ENCODE measurements around the gene AGPAT3.

Gene AGPAT3

DNA sequence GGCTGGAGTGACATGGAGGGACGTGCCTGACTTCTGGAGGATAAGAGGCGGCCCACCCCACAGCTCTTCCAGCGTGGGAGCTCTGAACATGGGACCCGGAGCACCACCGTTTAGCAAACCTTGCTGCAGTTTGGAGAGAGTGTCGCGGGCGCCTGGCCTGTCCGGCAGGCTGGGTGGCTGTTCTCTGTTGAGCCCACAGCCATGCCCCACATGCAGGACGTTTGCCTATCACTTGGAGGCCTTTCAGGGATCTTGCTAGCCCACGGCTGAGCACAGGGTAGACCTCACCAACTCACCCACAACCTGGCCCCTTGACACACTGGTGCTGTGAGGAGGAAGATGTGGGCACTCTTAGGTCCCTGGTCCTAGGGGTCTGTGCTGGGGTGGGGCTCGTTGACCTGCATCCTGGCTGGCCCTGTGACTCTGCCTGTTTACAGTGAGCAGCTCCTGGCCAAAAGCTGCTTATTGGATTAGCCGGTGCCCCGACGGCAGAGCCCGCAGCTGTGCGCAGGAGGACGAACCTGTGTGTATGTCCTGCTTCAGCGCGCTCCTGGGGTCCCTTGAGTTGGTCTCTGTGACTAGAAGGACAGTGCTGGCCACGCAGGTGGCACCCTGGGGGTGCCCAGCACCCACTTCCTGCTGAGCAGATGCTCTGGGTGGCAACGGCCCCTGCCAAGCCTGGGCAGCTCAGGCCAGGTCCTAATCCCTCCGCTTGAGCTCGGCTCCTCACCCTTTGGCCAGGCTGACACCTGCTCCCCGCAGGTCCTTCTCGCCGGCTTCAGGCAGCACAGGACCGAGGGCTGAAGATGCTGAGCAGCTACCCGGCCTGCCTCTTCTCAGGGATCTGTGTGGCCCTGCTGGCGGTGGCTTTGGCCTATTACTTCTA, 74.7 kb downstream of the AGPAT3 start:
- no peak for DNase-seq

DNA sequence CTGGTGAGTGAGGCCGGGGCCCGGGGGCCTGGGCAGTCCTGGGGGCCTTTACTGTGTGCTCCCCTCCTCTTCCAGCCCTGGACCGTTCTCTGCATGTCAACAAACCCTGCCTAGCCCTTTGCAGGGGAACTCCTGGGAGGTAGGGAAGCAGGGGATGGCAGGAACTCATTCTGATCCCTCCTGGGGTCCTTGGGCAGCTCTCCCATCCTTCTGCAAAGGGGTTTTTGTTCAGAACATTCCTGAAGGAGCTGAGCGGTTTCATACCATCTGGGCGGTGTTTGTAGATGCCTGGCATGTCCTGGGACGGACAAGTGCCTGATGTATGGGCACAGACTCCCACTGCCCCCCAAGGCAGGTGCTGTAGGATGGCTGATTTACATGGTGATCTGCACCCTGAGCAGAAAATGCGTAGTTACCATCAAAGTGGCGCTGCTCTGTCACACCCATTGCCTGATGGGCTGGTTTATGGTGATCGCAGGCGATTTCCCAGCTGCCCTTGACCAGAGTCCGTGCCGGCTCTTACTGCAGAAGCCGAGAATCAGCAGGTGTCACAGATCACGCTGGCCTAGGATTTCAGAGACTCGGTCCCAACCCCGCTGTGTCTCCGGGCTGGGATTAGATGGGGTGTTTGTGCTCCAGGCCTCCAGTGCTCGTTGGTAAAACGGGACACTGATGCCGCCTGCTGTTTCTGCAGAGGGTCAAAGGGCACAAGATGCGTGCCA, 75.5 kb downstream of the AGPAT3 start:
- no peak for DNase-seq

DNA sequence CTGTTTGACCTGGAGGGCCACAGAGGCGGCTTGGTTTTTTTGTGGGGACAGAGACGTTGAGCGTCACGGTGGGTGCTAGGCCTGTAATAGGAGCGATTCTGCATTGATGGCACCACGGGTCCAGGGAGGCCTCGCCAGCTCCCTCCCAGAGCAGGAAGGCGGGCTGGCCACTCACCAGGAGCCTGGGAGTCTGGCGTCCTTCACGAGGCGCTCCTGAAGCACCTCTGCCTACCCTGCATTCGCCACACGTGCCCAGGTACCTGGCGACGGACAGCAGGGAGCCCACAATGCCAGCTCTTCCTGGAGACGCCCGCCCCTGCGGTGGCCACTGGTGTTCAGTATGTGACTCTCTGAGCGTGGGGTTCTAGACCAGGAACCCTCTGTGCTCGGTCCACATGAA, 77.2 kb downstream of the AGPAT3 start:
- no peak for DNase-seq

DNA sequence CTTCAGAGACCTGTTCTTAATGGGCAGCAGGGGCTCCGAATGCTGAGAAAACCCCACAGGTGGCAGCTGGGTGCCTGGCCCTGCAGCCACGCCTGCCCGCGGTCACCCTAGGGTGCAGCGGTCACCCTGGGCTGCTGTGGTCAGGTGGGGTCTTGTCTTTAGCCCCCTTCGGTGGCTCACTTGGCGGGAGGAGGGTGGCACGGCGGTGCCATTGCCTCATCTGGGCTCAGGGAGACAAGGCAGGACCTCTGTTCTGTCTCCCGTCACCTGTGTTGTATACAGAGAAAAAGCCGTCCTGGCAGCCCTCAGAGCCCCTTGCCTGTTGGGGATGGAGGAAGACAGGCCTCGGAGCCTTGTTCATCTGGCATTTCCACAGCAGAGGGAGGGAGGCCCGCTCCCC, 77.6 kb downstream of the AGPAT3 start:
- DNase-seq, result no peak

DNA sequence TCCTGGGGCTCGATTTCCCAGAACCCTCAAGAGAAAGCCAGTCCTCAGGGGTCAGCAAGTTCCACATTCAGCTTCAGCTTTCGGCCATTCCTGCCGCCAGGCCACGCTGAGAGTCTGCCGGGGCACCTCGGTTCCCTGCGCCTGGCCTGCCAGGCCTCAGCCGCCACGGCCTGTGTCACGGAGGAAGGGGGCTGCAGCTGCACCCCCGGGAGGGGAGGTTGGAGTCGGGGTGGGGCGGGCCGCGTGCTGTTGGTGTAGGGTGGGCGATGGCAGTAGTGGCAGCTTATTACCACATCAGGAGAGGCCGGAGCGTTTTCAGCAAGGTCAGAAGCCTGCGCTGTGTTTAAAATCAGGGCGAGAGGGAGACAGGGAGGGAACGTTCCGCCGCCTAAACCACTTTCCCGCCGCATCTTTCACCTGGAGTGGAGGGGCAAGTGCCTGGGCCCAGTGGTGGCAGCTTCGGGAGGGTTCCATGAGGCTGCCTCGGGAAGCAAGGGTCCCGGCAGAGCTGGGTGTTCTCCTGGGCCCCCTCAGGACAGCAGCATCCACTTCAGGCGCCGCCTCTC, 78.6 kb downstream of the AGPAT3 start:
- DNase-seq, result no peak

DNA sequence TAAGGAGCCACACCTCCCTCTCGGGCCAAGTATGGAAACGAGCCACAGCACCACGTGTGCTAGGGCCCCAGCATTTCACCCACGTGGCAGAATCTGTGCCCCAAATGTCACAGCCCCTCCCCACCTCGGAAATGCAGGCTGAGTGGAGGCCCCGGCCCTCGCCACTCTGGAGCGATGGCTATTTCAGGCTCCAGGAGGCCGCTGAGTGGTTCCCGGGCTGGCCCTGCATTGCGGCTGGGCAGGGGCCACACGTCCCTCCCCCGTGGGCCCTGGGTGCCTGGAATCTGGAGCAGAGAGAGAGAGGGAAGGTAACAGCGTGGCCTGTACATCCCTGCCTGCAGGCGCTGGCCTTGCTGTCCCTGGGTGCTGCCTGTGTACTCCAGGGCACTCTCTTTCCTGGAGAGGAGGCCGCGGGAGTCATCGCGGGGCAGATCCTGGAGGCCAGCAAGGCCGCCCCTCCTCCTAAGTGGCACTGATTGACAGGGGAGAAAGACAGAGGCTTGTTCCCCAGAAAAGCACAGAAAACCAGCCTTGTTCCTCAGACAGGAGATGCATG, 79.1 kb downstream of the AGPAT3 start:
- no peak for DNase-seq

DNA sequence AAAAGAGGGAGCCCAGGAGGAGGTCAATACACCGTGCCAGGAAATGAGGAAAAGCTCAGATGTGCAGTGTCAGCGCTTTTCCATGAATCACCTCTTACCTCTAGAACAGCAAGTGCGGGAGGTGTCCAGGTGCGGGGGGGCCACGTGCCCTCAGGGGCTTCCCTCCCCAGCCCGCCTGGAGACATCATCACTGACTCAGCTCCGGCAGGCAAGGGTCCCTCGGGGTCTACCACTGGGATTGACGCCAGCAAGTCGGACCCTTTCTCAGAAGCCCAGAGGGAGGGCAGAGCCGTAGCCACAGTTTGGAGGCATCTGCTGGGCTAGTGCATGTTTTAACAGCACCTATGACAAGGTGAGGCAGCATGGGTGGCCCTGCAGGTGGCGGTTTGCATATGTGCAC, 79.7 kb downstream of the AGPAT3 start:
- no peak for DNase-seq

DNA sequence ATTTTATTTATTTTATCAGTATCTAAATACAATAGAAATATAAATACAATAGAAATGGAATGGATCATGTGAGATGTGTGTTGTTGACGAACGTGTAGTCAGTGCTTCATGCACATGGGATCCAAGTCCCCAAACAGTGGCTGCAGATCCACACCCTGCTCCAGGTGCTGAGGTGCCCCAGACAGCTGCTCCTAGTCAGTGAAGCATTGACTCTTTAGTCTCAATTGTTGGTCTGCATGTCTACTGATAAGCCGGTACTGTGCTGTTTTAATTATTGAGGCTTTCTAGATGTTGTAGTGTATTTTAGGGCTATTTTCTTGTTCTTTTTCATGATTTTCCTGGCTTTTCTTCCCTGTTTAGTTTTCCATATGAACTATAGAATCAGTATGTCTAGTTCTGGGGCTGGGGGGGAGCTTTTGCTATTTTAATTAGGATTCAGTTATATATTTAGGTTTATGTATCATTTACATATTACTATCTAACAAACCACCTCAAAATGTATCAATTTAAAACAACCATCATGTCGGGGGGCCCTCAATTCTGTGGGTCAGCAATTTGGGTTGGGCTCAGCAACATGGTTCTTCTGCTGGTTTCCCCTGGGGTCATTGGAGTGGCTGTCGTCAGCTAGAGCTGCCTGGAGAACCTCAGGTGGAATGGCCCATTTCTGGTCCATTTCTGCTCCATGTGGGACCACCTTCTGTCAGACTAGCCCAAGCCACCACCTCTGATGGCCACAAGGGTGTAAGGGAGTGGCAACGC, 83.9 kb downstream of the AGPAT3 start:
- DNase-seq, result no peak

DNA sequence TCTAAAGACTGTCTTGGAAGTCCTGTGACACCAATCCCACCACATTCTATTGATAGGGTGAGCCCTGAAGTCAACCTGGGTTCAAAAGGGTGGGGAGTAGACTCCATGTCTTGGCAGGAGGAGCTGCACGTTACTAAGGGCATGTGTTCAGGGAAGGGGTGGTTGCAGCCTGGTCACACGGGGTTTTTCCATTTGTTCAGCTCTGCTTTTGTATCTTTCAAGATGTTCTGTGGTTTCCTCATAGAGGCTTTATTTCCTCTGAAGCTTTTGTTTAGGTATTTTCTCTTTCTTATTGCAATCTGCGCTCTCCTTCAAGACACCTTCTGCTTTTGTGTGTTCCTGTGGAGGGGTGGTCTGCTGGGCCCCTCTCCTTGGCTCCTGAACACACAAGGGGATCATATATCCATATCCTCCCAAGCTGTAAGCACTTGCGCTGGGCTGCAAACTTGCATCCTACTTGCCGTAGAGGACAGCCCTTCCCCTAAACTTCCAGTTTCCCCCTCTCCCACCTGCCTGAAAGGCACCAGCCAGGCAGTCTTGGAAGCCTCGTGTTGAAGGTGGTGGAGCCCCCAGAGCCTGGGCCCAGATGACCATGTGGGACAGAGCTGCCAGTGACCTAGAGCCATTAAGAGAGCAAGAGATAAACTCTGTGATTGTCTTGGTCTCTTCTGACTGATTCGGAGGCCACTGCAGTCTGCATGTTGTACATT, 84.6 kb downstream of the AGPAT3 start:
- DNase-seq, result no peak

DNA sequence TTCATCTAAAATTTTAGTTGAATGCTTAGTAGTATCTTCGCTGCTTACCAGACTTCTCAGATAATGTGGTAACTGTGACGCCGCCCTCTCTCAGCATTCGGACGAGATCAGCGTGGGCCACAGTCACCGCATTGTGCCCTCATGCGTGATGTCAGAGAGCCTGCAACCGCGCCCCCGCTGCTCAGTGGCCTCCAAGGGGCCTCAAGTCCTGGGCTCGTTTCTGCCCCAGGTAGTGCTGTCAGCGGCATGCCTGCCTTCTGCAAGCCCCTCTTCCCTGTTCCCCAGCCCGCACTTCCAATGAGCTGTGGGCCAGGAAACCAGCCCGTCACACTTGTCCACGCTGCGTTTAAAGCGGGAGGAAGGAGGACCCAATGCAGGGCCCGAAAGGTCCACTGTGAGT, 85.5 kb downstream of the AGPAT3 start:
- DNase-seq, result no peak

DNA sequence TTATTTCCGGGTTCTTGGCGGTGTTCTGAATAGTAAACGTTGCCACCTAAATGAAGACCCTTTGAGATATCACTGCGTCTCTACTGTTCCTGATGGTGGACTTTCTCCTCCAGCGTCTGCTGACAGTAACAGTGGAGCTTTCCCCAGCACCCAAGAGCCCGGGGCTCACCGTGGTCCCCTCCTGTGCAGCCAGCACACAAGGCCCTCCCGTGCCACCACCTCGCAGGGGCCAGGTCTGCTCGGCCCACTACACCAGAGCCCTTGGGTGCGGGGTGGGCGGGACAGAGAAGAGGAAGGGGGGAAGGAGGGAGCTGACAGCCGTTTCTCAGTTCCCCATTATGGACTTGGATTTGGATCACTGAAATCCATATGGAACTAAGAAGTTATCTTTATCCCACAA, 85.9 kb downstream of the AGPAT3 start:
- DNase-seq, result no peak

DNA sequence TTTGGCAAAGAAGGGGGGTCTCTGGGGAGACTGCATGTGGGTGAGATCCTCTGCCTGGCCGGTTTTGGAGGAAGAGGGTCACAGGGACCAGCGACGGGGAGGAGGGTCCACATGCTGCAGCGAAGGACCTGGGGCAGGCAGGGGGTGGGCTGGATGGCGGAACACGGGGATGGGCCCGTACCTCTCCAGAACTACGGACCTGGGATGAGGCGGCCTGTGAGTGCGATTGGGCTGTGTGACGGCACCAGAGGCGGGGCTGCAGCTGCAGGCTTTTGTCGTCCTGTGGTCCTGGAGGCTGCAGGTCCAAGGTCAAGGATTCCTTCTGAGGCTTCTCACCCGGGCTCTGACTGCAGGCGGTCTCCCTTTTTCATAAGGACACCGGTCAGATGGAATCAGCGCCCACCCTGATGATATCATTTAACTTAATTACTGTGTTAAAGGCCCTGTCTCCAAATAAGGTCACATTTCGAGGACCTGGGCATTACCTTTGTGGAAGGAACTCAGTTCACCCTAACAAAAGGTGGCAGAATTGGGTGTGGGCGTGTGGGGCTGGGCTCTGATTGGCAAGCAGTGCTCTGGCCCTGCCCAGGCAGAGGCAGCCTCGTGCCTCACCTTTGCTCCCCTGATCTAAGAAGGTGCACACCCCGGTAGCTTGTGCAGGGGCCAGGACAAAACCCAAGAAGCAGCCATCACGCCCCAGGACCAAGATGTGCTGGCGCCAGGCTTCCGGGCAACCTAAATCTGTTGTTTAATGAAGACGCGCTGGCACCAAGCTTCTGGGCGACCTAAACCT, 87.1 kb downstream of the AGPAT3 start:
- DNase-seq, result no peak

DNA sequence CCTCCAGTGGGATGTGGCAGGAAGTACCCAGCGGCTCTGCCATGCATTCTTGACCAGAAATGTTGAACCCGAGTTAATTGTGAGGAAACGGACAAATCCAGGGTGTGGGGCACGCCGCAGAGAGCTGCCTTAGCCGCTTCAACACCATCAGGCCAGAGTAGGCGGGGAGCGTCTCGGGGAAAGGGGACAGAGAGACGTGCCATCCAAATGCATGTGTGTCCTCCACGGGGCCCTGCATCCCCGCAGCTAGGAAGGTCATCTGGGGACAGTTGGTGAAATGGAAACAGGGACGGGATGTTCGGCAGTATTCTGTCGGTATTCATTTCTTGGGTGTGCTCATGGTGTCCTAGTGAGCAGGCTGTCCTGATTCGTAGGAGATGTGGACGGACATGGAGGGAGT, 88.0 kb downstream of the AGPAT3 start:
- DNase-seq, result no peak

DNA sequence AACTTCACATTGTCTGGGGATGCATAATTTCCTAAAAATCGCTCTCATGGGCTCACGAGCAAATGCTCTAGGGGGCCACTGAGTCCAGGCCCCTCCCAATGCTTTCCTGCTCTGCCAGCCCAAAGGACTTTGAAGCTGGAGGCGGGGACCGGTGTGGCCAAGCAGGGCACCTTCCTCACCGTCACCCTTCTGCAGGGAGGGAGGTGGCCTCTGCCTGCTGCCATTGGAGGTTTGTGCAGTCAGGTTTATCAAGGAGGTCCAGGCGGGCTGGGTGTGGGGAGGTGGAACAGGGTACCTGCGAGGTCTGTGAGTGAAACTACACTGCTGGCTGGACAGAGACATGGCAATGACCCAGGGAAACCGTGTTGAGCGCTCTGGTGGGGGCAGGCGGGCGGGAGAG, 89.0 kb downstream of the AGPAT3 start:
- no peak for DNase-seq

DNA sequence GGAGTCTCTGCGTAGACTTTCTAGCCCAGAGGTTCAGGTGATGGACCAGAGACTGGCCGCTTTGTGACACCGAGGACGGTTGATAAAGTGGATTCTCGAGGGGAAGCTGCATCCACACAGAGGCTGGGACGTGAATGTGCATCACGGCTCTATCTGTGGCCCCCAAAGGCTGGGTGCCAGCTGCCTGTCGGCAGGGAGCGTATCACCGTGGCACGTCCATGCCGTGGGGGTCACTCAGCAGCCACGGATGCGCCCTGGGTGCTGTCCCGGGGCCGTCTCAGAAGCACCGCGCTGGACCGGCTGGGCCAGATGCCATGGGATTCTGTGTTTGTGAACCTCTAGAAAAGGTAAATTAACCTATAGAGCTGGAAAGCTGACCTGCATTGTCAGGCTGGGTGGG, 89.9 kb downstream of the AGPAT3 start:
- no peak for DNase-seq

DNA sequence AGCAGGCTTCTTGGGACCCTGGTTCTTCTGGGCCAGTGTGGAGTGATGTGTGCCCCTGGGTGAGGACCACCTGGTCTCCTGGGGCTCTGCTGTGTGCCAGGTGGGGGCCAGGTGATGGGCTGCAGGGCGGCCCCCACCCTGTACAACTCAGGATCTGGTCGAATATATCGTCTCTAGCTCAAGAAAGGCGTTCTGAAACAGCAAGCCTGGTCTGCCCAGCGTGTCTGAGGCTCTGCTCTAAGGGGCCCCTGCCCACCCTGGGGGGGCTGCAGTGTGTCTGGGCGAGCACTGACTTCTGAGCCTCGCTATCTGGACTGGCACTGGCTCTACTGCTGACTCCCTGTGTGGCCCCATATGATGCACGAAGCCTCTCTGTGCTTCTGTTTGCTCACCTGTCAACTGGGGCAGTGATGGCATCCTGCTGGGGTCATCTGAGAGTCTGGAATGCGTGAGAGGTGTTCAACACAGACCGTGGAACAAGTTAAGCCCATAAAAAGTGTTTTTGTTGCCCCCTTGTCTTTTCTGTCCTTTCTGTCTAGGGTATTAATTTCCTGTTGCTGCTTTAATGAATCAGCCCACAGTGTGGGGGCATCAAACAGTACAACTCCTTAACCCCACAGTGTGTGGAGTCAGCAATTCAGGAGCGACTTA, 91.1 kb downstream of the AGPAT3 start:
- no peak for DNase-seq

DNA sequence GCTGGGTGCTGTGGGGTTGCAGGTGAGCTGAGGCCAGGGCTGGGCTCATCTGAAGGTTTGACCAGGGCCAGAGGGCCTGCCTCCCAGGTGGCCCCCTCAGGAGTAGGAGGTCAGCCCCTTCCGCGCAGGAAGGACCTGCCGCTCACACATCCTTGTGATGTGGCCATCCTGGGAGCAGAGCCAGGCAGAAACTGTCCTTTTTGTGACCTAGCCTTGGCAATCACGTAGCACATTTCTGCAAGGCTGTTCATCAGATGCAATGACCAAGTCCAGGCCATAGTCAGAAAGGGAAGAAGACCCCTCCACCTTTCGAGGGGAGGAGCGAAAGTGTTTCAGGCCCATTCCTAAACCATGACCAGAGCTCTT, 91.6 kb downstream of the AGPAT3 start:
- DNase-seq, result no peak

DNA sequence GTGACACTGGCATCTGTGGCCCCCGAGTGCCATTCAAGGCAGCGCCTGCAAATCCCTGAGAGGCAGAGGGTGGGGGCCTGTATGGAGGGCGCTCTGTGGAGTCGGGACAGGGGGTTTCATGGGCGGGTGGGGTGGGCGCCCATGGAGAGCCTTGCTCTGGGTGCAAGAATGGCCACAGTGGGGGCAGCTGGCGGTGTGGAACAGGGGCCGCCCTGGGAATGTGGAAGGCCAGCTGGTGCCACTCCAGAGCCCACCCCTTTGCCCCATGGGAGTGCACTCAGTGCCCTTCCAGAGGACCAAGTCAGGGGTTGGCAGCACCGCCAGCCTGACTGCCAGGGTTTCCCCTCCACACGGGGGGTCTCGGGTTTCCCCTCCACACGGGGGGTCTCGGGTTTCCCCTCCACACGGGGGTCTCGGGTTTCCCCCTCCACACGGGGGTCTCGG, 92.1 kb downstream of the AGPAT3 start:
- no peak for DNase-seq

DNA sequence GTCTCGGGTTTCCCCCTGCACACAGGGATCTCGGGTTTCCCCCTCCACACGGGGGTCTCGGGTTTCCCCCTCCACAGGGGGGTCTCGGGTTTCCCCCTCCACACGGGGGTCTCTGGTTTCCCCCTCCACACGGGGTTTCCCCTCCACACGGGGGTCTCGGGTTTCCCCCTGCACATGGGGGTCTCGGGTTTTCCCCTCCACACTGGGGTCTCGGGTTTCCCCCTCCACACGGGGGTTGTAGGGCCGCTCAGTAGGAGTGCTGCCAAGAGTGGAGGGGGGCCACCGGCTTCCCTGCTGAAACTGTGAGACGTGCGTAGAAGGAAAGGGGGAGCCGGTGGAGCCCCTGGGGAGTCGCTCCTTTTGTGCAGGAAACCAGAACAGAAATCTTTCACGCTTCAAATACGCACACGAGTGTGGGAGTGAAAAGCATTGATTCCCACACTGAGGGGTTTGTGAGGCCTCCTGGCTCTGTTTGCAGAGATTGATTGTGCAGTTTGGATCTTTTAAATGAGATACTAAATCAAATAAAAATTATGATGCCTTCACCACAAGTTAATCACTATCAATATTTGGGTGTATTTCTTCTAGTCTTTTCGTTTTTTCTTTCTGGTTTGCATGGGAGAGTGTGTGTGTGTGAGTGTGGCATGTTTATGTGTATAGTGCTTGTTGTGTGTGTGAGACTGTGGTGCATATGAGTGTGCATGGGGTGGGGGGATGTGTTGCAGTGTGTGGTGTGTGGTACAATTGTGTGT, 92.8 kb downstream of the AGPAT3 start:
- DNase-seq, result no peak

All from stimulated activated CD4-positive, alpha-beta T cell treated with anti-CD3 and anti-CD28 coated beads, Interleukin-4, amount 100 ng/mL, for 1 hour (primary cell).